ENCODE data around the gene PPP2R5B. TPM values are rescaled to one million over a fixed set of nuclear protein-coding genes. Genes with fewer than 3 reads are reported as not detected.

PPP2R5B gene
- total RNA-seq, 1 experiment from 2014 or later: 5.0 TPM

DNA sequence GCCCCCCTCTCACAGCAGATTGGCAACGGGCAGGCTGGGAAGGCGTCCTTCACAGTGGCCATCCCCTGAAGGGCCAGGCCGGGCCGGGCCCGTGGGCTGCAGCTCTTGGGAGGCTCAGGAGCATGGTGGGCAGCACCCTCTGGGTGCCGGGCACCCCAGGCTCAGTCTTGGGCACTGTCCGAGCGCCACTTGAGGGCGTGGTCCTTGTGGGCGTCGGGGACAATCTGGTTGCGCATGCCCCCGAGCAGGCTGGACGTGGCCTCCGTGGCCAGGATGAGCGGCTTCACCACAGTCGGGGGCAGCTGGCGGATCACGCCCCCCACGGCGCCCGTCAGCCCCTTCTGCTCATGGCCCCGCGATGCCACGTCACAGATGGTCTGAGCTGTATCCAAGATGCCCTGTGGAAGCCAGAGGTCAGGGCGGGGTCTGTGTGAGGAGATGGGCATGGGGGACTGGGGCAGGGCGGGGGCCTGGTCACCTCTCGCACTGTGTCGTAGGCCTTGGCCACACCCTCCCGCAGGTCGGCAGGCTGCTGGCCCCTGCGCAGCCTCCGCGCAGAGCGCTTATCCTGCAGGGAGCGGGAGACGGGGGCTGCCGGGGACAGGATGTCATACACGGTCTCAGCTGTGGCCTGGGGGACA lies 29.6 kb upstream of the PPP2R5B start:
- Histone ChIP-seq H3K27me3 (ENCODE audit: control insufficient read depth, insufficient read depth, low read length) (no peaks in the 10 kb centered on the region), H3K4me3 (ENCODE audit: insufficient read depth, low read depth, low read length) (no peak overlapping the region), H3K36me3 (replicated peaks; ENCODE audit: control insufficient read depth, insufficient read depth, low read length) (peaks cover 3% of the 10 kb centered on the region)
- DNase-seq: peak; percentile 65

DNA sequence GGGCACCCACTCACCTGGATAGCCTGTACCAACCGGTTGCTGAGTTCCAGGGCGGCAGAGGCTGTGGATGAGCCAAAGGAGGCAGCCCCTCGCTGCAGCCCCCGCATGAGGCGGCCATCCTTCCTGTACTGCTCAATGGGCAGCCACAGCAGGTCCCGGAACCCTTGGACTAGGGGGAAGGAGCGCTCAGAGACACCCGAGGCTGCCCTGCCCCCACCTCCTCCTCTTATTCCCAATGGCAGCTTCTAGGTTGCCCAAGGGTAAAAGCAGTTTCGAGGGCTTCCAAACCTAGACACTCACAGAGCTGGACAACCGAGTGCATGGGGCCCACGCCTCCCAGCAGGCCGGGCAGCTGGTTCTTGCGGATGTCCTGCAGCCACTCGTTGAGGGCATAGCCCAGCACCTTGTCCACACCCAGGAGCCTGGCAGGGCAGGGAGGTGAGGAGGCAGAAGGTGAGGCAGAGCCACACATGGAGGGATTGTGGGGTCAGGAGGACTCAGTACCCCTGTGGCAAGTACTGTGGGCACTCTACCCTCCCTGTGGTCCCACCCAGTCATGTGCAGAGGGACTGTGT lies 28.0 kb upstream of the PPP2R5B start:
- peak; percentile 37 for DNase-seq
- no peaks in the 10 kb centered on the region for H3K27me3 ChIP-seq (ENCODE audit: control insufficient read depth, insufficient read depth, low read length)
- H3K4me3 ChIP-seq (ENCODE audit: insufficient read depth, low read depth, low read length): no peak overlapping the region
- H3K36me3 ChIP-seq (replicated peaks; ENCODE audit: control insufficient read depth, insufficient read depth, low read length): peaks cover 6% of the 10 kb centered on the region

DNA sequence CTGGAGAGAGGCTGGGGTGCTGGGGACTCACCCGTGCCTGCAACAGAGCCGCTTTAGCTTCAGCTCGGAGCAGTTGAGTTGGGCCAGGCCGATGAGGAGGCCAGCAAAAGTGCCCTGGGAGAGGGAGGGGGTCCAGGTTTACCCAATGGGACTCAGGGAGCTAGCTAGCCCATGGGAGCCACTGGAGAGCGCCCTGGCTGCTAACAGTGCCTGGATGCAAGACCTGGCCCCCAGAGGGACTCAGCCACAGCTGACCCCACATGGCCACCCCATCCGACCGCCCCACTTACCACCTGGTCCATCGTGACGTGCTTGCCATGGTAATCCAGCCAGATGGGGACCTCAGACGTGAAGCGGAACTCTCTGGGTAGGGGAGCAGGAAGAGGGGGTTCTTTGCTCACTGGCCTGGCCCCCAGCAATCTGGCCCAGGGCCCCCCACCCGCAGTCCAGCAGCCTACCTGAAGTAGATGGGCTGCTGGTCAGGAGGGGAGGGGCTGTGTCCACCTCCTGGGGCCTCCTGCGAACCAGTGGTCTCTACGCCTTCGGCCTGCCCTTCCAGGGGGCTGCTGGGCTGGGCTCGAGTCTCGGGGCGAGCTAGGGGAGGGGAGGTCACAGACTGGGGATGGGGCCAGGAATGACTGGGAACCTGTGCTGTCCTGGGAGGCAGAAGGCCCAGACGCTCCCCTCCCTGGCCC lies 27.0 kb upstream of the PPP2R5B start:
- Histone ChIP-seq H3K27me3 (ENCODE audit: control insufficient read depth, insufficient read depth, low read length) (no peaks in the 10 kb centered on the region), H3K4me3 (ENCODE audit: insufficient read depth, low read depth, low read length) (no peak overlapping the region), H3K36me3 (replicated peaks; ENCODE audit: control insufficient read depth, insufficient read depth, low read length) (peaks cover 7% of the 10 kb centered on the region)
- DNase-seq: peak; percentile 36

DNA sequence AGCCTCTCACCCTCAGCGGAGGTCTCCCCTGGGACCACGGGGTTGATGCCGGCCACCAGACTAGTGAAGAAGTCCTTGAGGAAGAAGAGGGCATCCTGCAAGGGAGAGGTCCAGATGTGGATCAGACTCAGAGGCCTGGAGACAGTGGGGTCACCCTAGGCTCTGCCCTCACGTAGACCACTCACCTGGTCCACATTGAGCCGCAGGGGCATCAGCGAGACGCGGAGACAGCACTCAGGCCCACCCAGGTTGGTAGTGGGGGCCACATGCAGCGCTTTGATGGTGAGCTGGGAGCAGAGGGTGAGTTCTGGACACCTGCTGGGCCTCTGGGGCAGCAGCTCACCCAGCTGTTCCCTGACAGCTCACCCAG lies 26.4 kb upstream of the PPP2R5B start:
- Histone ChIP-seq H3K4me3 (ENCODE audit: insufficient read depth, low read depth, low read length) (no peak overlapping the region), H3K27me3 (ENCODE audit: control insufficient read depth, insufficient read depth, low read length) (no peaks in the 10 kb centered on the region), H3K36me3 (replicated peaks; ENCODE audit: control insufficient read depth, insufficient read depth, low read length) (peaks cover 7% of the 10 kb centered on the region)
- peak; percentile 39 for DNase-seq

GRCh38 chr11:64898541-64898940 lies 25.9 kb upstream of the PPP2R5B start:
- Histone ChIP-seq H3K4me3 (ENCODE audit: insufficient read depth, low read depth, low read length) (no peak overlapping the region), H3K36me3 (replicated peaks; ENCODE audit: control insufficient read depth, insufficient read depth, low read length) (peaks cover 7% of the 10 kb centered on the region)
- peak; percentile 34 for DNase-seq

GRCh38 chr11:64900263-64900678 lies 24.2 kb upstream of the PPP2R5B start:
- DNase-seq: peak; percentile 51
- no peak overlapping the region for H3K4me3 ChIP-seq (ENCODE audit: insufficient read depth, low read depth, low read length)
- peaks cover 7% of the 10 kb centered on the region for H3K36me3 ChIP-seq (replicated peaks; ENCODE audit: control insufficient read depth, insufficient read depth, low read length)
- H3K27me3 ChIP-seq (ENCODE audit: control insufficient read depth, insufficient read depth, low read length): no peaks in the 10 kb centered on the region

More at GRCh38 chr11:64898541-64898940, 25.9 kb upstream of the PPP2R5B start:
- no peaks in the 10 kb centered on the region for H3K27me3 ChIP-seq (ENCODE audit: control insufficient read depth, insufficient read depth, low read length)

DNA sequence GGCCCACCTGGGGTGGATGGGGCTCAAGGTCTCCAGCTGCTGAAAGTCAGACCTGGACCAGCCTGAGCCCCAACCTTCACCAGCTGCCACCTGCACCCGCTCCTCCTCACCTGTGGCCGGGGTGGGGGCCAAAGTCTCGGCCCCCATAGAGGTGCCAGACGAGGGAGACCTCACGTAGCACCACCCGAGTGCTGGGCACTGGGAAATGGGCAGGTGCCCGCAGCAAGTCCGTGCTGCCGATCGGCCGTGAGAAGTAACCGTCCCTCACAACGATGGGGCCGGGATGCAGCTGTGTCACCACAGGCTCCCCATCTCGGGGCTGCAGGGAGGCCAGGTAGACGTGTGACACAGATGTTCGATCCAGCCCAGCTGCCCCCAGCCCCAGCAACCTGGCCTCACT lies 23.7 kb upstream of the PPP2R5B start:
- Histone ChIP-seq H3K4me3 (ENCODE audit: insufficient read depth, low read depth, low read length) (no peak overlapping the region), H3K27me3 (ENCODE audit: control insufficient read depth, insufficient read depth, low read length) (no peaks in the 10 kb centered on the region), H3K36me3 (replicated peaks; ENCODE audit: control insufficient read depth, insufficient read depth, low read length) (peaks cover 7% of the 10 kb centered on the region)
- peak; percentile 33 for DNase-seq

DNA sequence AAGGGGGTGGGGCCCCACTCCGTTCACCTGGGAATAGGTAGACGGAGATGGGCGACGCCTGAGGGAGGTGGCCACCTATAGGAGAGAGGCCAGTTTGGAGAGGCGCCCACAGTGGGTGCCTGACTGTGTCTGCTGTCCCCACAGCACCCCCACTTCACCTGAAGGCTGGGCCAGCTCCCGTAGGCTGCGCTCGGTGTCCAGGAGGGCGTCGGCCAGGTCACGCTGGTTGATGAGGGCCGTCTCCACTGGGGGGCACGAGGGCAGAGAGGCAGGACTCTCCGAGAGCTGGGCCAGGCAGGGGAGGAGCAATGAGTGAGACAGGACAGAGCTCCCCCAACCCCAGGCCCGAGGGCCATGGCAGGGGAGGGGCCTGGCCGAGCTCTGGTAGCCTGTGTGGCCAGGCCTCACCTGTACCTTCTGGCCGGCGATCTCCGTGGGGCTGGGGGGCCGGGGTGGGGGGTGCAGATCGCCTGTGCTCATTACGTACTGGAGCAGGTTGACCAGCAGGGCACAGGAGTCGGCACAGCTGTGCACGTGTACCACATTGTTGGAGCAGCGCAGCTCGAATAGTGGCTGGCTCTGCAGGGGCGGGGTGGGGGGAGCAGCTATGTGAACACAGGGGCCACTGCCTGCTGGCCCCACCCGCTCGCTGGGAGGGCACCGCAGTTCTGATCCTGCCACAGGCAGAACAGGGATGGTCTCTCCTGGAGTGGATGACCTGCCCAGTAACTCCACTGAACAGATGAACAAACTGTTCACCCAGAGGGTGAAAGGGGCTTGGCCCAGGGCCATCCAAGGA lies 22.2 kb upstream of the PPP2R5B start:
- peaks cover 9% of the 10 kb centered on the region for H3K36me3 ChIP-seq (replicated peaks; ENCODE audit: control insufficient read depth, insufficient read depth, low read length)
- peak; percentile 62 for DNase-seq
- no peak overlapping the region for H3K4me3 ChIP-seq (ENCODE audit: insufficient read depth, low read depth, low read length)
- no peaks in the 10 kb centered on the region for H3K27me3 ChIP-seq (ENCODE audit: control insufficient read depth, insufficient read depth, low read length)

DNA sequence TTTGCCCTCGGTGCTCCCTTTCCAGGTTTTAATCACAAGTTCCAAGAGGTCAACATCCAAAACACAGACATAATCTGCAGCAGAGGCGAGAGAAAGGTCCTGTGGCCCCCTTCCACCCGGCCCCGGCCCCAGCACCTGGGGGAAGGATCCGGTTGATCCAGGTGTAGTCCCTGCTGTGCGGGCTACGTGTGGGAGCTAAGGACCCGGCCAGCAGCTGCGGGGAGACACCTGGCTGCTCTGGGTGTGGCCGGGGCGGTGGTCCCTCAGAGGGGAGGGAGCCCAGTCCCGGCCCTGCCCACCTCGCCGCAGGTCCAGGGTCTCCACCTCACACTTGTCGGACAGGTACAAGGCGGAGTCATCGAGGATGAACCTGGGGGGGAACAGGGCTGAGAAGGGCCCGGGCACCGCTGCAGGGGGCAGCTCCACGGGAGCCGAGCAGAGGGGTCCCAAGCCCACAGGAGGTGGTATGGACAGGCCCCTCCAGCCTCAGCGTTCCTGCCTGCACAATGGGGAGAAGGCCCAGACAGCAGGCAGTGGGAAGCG lies 21.1 kb upstream of the PPP2R5B start:
- DNase-seq: peak; percentile 62
- H3K27me3 ChIP-seq (ENCODE audit: control insufficient read depth, insufficient read depth, low read length): no peaks in the 10 kb centered on the region
- peaks cover 6% of the 10 kb centered on the region for H3K36me3 ChIP-seq (replicated peaks; ENCODE audit: control insufficient read depth, insufficient read depth, low read length)
- H3K4me3 ChIP-seq (ENCODE audit: insufficient read depth, low read depth, low read length): no peak overlapping the region

DNA sequence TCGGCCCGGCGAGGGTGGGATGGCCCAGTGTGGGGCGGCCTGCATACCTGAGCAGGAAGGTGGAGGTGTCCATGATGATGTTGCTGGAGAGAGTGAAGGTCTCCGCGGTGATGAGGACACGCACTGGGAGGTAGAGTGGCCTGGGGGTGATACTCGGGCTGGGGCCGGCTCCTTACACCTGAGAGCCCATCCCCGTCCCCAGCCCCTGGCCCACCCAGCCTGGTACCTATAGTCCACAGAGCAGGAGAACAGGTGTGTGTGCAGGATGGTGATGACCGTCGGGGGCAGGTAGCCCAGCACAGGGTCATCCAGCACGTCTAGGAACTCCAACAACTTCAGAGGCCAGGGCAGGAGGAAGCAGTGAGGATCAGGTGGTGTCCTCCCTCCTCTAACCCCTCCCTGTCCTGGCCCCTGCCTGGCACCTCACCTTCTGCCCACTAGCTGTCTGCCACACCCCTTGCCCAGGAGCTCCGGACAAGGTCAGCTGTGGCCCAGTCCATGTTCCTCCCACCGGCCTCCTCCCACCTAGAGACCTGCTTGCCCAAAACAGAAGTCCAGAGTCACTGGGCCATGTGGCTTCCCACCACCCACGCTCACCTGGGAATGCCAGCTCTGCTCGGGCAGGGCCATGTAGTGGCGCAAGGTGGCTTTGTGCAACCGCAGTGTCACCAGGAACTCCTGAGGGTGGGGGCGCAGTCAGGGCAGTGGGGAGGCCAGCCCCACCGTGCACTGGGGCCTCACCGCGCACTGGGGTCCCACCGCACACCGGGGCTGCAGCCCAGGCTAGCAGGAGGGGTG lies 18.8 kb upstream of the PPP2R5B start:
- peaks cover 6% of the 10 kb centered on the region for H3K36me3 ChIP-seq (replicated peaks; ENCODE audit: control insufficient read depth, insufficient read depth, low read length)

GRCh38 chr11:64906314-64906635 lies 18.2 kb upstream of the PPP2R5B start:
- Histone ChIP-seq H3K36me3 (replicated peaks; ENCODE audit: control insufficient read depth, insufficient read depth, low read length) (peaks cover 10% of the 10 kb centered on the region), H3K27me3 (ENCODE audit: control insufficient read depth, insufficient read depth, low read length) (no peaks in the 10 kb centered on the region)
- DNase-seq: peak; percentile 48

More for the DNA sequence above, 18.8 kb upstream of the PPP2R5B start:
- DNase-seq: peak; percentile 51
- Histone ChIP-seq H3K27me3 (ENCODE audit: control insufficient read depth, insufficient read depth, low read length) (no peaks in the 10 kb centered on the region), H3K4me3 (ENCODE audit: insufficient read depth, low read depth, low read length) (no peak overlapping the region)

GRCh38 chr11:64908766-64909165 lies 15.7 kb upstream of the PPP2R5B start:
- peaks cover 12% of the 10 kb centered on the region for H3K36me3 ChIP-seq (replicated peaks; ENCODE audit: control insufficient read depth, insufficient read depth, low read length)
- DNase-seq: no peak
- no peak overlapping the region for H3K4me3 ChIP-seq (ENCODE audit: insufficient read depth, low read depth, low read length)
- H3K27me3 ChIP-seq (ENCODE audit: control insufficient read depth, insufficient read depth, low read length): no peaks in the 10 kb centered on the region

More at GRCh38 chr11:64906314-64906635, 18.2 kb upstream of the PPP2R5B start:
- no peak overlapping the region for H3K4me3 ChIP-seq (ENCODE audit: insufficient read depth, low read depth, low read length)

GRCh38 chr11:64909653-64910343 lies 14.7 kb upstream of the PPP2R5B start:
- Histone ChIP-seq H3K4me3 (ENCODE audit: insufficient read depth, low read depth, low read length) (no peak overlapping the region), H3K36me3 (replicated peaks; ENCODE audit: control insufficient read depth, insufficient read depth, low read length) (peaks cover 12% of the 10 kb centered on the region), H3K27me3 (ENCODE audit: control insufficient read depth, insufficient read depth, low read length) (no peaks in the 10 kb centered on the region)
- DNase-seq: no peak
